HG03135 (cell line): Measurements from ENCODE around the gene NCK2.

Experiments
- ATAC-seq: cut with Tn5 transposase; IDR thresholded peaks from one replicate; pipeline ENCODE4 v1.9.1; 2021; ENCODE audit warnings: mild to moderate bottlenecking, moderate library complexity; ENCODE audit not compliant: unreplicated experiment

Gene NCK2

DNA sequence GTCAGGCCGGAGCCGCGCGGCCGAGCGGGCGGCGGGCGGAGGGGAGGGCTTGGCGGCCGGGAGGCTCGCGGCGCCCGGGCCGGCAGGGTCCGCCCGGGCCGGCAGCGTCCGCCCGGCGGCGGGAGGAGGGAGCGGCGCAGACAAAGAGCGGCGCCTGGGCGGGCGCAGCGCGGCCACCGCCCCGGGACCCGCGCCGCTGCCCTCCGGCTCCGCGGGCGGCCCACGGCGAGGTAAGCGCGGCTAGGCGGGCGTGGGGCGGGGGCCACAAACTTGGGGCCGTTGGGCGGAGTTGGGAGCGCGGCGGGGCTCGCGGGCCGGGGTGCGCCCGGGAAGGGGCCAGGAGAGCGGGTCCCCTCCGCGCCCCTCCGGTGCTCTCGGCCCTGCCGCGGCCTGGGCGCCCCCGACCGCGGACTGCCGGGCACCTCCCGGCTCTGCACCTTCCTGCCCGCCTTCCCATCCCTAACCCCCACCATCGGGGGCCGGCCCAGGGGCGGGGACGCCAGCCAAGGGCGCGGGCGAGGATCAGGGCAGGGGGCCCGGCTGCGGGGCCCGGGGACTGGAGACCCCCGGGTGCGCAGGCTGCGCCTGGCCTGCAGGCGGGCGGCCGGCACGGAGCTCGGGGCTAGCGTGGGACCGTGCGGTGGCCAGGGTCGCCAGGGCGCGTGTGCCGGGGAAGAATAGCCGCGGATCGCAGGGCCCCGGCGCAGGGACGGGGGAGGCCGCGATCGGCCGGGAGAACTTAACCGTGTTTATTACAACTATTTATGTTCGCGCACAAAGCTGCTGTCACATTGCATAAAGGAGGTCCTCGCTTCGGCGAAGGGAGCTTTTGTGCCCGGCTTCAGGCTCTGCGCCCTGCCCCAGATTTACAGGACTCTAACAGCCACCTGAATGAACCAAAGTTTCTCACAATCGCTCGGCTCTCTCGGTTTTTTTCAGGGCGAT is at the start of gene NCK2:
TSS of gene NCK2 (plus strand) at position 4 of the 945 bp plus-strand sequence. CDS start 110,152 bp downstream, outside the sequence.
- peak; percentile 36 for ATAC-seq

DNA sequence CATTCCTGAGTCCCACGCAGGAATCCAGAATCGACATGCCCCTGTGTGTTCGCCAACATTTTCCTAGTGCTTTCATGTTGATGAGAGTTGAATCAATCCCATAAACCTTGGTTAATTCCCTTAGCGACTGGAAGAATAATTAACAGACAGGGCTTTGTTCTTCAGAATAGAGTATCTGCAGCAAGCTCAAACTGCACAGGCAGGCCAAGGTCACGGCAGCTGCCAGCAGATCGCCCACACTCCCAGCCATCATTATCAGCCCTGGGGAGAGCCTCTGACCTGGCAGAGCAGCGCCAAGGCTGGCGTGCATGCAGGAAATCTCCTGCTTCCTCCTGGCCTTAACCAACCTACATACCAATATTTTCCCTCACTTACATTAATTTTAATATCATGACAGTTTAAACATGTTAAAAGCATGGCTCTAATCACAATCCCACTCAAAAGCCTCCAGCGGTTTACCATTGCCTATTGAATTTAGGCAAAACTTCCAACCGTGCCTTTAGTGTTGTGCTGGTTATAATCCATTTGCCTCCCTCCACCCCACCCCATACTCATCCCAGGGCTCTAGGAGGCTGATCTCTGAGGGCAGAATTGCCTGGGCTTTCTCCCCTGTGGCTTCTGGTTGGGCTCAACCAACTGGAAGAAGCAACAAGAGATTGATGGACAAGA is 46.8 kb upstream of the NCK2 start:
- ATAC-seq, result no peak

DNA sequence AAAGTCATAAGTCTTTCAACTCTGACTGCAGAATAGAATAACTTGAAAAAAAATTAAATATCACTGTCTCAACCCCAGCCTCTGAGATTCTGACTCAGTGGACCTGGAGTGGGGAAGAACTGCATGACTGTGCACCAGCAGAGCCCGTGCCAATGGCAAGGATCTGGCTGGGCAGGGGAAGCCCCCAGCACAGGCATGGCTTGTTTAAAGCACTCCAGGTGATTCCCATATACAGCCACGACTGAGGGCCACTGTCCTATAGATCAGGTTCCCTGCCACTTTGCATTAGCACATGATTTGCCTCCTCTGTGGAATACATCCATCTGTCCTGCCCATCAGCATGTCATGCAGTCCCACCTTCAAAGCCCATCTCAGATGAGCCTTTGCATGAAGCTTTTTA is 45.9 kb upstream of the NCK2 start:
- ATAC-seq, result no peak

DNA sequence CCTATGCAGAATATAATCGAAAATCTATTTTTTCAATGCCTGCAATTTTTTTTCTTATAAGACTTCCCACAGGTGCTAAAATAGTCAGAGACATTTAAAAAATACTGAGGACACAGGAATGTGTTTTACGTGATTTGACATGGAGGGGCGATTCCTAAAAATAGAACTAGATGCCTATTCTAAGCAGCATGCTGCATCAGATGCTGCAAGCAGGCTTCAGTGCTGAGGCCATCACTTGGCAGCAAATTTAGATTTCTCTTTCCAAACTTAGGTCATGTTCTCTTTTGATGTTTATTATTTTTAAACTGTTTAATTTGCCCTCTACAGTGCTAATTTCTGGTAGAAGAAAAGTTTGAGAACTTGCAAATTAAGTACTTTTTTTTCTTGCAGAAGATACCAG is 43.7 kb upstream of the NCK2 start:
- no peak for ATAC-seq

DNA sequence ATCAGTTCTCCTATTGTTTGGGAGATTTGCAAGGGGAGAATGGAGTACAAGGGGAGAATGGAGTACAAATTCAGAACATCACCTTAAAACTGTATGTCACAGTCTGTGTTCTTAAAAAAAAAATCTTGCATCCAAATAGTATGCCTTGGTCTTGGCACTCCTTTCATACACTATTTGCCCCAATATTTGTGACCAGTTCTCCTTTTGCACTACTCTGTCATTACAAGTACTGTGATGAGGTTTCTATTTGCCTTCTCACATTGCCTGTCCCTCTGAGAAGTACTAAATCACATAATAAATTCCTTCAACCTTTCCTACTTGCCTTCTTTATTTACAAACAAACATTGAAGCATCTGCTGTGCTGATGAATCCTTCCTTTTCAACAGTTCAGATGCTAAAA is 36.0 kb upstream of the NCK2 start:
- ATAC-seq, result no peak

DNA sequence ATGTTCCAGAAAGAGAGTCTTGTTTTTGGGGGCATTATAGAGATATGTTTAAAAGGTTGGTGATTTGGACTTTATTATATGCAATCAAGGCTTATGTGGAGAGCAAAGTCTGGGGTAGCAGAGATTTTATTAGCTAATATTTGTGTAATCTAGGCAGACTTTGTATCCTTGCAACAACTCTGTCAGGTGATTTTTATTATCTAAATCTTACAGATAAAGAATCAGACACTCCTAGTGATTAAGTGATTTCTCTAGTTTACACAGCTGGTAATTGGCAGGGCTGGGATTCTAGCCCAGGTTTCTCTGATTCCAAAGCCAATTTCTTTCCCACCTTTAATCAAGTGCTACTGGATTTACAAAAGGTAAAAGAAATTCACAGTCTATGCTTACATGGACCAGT is 33.3 kb upstream of the NCK2 start:
- no peak for ATAC-seq

DNA sequence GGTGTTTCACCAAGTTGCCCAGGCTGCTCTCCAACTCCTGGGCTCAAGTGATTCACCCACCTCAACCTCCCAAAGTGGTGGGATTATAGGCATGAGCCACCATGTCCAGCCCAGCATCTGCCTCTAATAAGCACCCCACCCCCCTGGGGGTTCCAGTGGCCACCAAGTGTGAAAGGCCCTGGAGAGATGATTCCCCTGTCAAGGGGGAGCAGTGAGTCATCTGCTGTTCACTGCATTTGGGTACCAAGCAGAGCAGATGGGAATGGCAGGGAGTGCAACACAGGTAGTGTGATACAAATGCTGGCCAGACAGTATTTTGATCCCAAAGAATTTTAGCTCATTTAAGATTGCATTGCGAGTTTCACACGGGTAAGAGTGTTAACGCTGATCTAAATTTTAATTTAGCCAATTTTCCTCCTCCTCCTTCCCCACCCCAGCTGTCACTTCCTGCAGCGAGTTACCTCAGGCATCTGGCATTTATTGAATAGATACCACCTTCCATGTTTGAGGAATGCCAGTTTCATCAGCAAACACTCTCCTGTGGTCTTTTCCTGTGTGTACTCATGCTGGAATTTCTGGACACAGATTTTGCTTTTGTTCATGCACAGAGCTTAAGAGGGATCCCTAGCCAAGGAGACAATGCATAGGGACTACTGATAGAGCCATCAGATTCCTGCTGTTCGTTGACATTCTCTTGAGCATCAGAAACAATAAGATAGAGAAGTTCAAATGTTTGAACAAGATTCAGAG is 32.4 kb upstream of the NCK2 start:
- ATAC-seq, result no peak

DNA sequence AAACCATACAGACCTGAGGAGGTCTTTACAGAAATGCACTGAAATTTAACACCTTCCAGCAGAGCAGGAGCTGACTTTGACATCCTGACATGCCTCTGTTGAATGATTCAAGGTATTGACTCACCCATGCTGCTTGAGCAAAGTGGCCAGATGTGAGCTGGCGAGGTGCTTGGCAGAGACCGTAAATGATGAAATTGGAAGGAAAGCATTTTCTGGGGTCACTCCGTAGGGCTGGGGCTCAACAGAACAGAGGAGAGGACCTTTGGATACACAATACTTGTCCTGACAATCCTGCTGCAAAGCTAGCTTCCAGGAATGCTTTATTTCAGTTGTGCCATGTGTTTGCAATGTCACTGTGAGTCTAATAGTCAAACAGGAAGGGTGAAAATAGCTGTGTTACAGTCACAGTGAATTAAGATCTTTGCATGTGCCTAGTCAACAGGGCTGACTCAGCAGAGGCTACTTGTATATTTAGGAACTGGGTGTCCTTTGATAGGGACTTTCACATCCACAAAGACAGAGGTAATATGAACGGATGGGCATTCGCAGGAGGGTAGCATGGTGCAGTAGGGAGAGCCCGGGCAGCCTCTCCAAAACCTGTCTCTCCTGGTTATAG is 31.6 kb upstream of the NCK2 start:
- no peak for ATAC-seq

DNA sequence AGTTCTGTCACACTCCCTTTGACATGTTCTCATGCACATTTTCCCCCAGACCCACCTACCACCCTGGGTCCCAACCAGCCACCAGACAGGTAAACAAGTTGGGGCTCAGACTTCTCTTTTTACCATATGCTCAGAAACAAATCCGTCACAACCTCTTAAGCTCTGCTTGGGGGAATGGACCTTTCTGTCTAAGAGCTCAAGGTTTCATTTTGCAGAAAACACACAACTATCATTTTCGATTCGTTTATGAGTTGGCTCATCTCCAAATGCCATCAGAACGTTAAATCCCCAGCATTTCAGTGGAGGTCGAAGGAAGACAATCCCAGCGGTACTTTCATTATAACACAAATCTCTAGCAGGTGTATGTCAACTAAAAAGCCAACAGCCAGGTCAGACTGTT is 30.6 kb upstream of the NCK2 start:
- no peak for ATAC-seq

DNA sequence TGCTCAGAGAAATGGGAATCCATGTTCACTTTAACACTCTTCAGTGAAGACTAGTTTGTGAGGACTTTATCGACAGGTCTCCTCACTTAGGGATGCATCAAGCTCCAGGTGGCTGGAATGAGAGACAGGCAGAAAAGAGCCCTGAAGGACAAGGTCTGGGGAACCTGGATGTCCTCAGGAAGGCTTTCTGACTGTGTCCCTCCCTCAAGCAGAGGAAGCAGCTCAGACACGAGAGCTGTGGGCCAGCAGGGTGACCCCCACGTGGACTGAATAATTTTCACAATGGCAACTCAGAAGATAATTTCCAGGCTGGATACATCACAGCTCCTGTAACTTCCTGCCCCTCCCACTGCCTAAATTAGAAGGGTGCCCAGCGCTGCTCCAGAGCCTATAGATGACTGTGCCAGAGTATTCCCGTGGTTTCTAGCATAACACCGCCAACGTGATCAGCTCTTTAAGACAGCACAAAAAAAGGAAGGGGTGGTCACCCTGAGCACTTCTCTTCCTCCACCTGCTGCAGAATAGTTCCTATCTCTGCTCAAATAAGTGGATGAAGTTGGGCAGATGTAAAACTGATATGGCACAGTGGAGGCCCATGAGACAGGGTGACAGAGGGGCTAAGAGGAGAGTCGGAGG is 25.7 kb upstream of the NCK2 start:
- ATAC-seq, result no peak

DNA sequence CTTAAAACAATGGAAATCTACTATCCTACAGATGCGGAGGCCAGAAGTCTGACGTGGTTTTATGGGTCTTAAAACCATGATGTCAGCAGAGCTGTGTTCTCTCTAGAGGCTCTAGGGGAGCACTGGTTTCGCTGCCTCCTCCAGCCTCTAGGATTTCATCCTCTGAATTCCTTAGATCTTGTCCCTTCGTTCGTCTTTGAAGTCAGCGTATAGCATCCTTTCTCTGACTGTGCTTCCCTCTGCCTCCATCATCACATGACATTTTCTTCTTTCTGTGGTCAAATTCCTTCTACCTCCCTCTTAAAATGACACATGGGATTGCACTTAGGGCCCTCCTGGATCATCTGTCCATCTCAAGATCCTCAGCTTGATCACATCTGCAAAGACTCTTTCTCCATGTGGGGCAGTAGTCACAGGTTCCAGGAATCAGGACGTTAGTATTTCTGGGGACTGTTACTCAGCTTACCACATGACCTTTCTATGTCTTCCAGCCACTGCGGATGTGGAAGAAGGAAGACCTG is 22.7 kb upstream of the NCK2 start:
- no peak for ATAC-seq

DNA sequence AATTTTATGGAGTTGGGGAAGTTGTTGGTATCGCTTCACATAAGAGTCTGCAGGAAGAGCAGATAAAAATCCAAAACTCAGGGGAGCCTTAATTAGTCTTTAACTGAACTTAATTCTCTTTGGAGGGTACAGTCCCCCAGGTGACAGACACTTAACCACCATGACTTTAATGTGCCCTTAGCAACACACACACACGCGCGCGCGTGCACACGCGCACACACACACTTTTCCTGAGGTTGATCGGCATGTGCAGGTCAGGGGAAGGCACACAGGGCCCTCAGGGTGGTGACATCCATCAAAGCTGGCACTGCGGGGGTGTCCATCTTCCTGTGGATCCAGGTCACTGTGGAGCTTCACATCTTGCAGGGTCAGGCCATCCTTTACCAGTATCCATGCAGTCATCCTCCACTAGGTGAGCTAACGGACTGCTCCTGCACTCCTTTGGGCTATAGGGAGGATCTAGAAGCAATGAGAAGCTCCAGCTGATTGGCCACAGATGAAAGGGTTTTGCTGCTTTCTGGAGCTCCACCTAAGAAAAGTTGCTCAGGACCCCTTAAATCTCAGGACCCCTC is 21.9 kb upstream of the NCK2 start:
- ATAC-seq, result no peak

DNA sequence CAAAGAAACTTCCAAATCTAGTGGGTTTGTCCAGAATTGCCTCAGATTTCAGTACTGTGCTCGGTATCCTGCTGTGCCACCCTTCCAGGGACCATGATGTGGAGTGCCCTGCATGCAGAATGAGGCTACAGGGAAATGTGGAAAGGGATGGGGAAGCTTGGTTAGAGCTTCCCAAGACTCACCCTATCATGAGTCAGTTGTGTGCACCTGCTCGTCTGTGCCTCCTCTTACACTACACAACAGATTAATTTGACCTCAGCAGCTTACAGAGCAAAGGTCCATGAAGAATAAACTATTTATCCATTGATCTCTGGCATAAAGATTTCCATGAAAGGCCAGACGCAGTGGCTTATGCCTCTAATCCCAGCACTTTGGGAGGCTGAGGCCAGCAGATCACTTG is 21.3 kb upstream of the NCK2 start:
- no peak for ATAC-seq

DNA sequence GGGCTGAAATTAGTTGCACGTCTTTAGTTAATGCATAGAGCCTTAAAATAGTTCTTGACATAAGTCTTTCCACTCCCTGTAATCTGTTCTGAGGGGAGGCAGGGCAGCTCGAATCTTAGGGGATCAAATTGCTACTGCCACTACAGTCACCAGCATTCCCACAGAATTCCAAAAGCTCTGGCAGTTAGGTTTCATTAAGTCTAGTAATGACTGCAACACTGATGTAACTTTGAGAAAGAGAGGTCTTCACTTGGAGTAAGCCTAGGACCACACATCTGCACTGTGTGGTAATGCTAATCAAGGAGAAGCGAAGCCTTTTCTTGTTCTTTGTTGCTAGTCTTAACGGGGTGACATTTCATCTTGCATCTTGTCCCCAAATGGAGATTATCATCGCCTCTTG is 19.3 kb upstream of the NCK2 start:
- ATAC-seq, result no peak

DNA sequence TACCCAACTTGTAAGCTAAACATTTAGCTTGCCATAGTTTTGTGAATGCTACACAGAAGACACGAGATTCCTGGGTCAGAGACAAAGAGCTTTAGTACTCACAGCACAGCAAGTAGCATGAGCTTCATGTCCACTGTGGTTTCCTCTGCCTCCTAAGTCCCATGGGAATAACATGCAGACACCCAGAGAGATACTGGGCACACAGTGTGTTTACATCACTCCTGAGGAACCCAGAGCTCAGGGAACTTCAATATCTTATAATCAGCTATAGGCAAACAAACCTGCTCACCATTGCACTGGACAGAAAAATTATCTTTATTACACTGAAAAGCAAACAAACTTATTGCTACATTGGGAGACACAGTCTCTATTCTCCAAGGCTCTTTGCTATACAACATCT is 14.5 kb upstream of the NCK2 start:
- ATAC-seq, result no peak

DNA sequence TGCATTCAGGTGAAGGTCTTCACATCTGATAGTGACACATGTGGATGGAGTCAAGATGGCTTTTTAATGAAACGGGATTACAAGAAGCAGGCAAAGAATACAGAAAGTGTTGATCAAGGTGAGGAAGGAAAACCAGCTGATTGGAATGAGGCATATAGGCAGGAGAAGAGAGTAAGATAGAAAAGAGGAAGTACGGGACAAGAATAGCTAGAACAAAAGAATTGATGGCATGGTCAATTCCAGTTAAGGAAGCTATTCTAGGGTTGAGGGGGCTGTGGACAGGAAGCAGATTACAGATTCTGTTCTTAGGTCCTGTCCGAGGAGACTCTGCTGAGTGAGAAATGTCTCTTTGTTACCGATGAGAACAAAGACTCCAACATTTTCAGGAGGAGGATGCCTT is 13.2 kb upstream of the NCK2 start:
- no peak for ATAC-seq

DNA sequence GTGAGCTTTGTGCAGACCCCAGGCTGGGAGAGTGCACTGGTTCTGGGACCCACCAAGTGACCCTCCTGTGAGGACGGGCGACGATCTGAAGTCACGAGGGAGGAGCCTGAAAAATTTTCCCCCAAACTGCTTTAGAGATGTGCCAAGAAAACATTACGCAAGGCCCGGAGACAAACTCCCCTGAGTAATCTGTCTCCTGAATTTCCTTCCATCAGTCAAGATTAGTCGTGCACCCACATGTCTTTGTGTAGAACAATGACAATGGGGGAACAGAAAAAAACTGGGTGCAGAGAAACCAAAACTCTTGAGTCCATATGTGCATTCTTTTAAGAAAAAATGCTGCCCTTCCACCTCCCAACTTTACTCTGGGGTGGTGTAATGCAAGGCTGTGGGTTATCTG is 12.6 kb upstream of the NCK2 start:
- no peak for ATAC-seq

DNA sequence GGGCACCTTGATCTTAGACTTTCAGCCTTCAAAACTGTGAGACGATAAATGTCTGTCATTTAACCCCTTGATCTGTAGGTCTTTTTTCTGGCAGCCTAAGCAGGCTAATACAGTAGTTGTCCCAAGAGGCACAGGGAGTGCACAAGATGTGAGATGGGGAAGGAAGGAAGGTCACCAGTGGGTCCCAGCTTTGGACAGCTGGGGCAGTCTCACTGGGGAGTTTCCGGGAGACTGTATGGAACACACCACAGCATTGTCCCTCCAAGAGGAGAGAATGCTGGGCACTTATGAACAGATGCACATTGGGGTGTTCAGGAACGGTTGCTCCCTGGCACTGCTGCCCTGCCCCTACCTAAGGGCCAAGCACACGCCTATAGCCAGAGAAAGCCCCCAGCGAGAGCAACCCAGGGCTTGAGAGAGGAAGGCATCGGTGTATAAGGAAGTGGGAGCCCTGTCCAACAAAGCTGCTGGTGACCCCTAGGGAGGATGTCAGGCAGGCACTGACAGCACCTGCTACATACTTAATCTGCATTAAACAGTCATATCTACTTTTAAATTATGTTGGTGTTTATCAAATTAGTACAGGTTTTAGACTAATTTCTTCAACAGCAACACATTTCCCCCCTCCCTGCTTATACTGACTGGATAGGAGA is 11.6 kb upstream of the NCK2 start:
- ATAC-seq, result no peak

DNA sequence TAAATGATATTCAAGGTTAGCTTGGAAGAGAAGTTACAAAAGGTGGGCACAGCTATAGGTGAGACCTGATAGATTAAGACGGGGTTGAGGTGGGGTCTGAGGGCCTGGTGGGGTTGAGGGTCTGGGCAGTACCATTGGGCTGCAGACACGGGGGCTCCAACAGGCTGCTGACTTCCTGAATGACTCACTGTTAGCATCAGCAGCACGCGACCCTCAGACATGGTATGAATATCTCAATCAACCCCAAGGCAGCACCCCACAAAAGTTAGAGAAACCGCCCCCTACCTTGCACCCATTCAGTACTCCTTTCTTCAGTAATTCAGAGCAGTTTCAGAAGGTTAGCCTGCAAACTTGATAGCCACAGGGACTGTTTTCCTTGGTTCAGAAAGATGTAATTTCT is 10.8 kb upstream of the NCK2 start:
- ATAC-seq, result no peak
